ENCODE results near the gene UTP3. TPM values are rescaled to one million over a fixed set of nuclear protein-coding genes. Genes with fewer than 3 reads are reported as not detected.

The UTP3 gene
- total RNA-seq, 1 donor from 2014 or later = 28.6 TPM

DNA sequence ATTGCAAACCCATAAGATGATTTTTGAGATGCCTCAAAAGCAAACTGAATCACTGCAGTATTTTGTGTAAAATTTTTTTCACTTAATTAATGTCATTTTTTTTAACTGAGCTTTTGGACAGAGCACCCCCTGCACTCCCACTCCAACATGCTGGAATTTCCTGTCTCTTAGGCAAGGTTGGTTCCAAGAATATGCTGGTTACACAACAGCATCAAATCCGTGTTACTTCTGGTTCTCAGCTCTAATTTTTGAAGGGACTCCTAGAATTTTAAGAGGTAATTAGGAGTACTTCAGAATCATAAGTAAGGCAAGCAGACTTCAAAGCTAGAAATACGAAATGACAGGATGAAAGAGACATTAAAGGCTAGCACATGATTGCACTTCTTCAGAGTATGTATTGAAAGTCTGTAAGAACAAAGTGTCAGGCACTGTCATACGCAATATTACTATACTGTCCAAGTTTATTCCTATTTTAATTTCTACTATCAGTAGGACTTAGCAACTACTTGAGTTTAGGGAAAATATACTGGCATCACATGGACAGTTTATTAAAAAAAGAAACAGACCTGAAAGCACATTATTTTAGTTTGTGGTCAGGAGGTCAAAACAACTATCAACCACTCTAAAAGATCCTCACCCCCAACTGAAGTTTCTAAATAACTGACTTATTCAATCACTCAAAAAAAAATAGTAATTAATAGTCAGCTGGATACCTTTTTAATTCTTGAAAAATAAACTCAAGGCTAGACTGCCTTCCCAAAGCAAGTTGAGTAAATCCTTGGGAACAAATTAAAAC lies 20.4 kb upstream of the UTP3 start:
- DNase-seq (ENCODE audit: low spot score) = no peak

GRCh38 chr4:70670332-70671014 lies 17.9 kb upstream of the UTP3 start:
- no peak overlapping the region for H3K4me3 Mint-ChIP-seq (ENCODE audit: unreplicated experiment)

More for the DNA sequence above, 20.4 kb upstream of the UTP3 start:
- H3K4me3 Mint-ChIP-seq (ENCODE audit: unreplicated experiment) = no peak overlapping the region
- no peaks in the 10 kb centered on the region for H3K27me3 Mint-ChIP-seq (ENCODE audit: unreplicated experiment)
- no peaks in the 10 kb centered on the region for H3K9me3 Mint-ChIP-seq (ENCODE audit: unreplicated experiment)
- H3K27ac Mint-ChIP-seq (ENCODE audit: unreplicated experiment) = no peak overlapping the region
- H3K36me3 Mint-ChIP-seq (ENCODE audit: low read depth, unreplicated experiment) = no peaks in the 10 kb centered on the region
- TF ChIP-seq, protein P1, sequence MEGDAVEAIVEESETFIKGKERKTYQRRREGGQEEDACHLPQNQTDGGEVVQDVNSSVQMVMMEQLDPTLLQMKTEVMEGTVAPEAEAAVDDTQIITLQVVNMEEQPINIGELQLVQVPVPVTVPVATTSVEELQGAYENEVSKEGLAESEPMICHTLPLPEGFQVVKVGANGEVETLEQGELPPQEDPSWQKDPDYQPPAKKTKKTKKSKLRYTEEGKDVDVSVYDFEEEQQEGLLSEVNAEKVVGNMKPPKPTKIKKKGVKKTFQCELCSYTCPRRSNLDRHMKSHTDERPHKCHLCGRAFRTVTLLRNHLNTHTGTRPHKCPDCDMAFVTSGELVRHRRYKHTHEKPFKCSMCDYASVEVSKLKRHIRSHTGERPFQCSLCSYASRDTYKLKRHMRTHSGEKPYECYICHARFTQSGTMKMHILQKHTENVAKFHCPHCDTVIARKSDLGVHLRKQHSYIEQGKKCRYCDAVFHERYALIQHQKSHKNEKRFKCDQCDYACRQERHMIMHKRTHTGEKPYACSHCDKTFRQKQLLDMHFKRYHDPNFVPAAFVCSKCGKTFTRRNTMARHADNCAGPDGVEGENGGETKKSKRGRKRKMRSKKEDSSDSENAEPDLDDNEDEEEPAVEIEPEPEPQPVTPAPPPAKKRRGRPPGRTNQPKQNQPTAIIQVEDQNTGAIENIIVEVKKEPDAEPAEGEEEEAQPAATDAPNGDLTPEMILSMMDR (IDR thresholded peaks at IDR 0.05; ENCODE audit: unreplicated experiment) = no peak
- no peaks in the 10 kb centered on the region for H3K4me1 Mint-ChIP-seq (ENCODE audit: unreplicated experiment)

DNA sequence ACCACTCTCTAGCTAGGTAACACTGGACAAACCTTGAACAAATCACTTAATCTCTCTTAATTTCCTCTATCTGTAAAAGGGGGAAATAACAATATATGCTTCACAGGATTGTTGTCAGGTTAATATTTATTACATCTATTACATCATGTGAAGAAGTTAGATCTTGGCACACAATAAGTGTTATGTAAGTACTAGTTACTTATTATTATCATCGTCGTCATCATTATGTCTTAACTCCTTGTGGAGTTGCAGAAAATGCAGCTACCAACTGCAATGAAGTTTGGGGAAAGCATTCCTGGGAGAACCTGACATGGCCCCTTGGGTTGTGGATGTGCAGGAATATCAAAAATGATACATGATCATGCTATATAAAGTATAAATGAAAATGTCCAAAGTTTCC lies 17.2 kb upstream of the UTP3 start:
- DNase-seq (ENCODE audit: low spot score) = no peak
- Mint-ChIP-seq H3K4me1 (ENCODE audit: unreplicated experiment) (peaks cover 9% of the 10 kb centered on the region), H3K4me3 (ENCODE audit: unreplicated experiment) (no peak overlapping the region), H3K27ac (ENCODE audit: unreplicated experiment) (no peak overlapping the region), H3K9me3 (ENCODE audit: unreplicated experiment) (no peaks in the 10 kb centered on the region), H3K36me3 (ENCODE audit: low read depth, unreplicated experiment) (no peaks in the 10 kb centered on the region), H3K27me3 (ENCODE audit: unreplicated experiment) (no peaks in the 10 kb centered on the region)
- TF ChIP-seq, protein P1 (IDR thresholded peaks at IDR 0.05; ENCODE audit: unreplicated experiment) = no peak

More at GRCh38 chr4:70670332-70671014, 17.9 kb upstream of the UTP3 start:
- DNase-seq (ENCODE audit: low spot score) = no peak
- Mint-ChIP-seq H3K9me3 (ENCODE audit: unreplicated experiment) (no peaks in the 10 kb centered on the region), H3K4me1 (ENCODE audit: unreplicated experiment) (peaks cover 4% of the 10 kb centered on the region), H3K36me3 (ENCODE audit: low read depth, unreplicated experiment) (no peaks in the 10 kb centered on the region), H3K27me3 (ENCODE audit: unreplicated experiment) (no peaks in the 10 kb centered on the region), H3K27ac (ENCODE audit: unreplicated experiment) (no peak overlapping the region)
- TF ChIP-seq, protein P1 (IDR thresholded peaks at IDR 0.05; ENCODE audit: unreplicated experiment) = no peak

DNA sequence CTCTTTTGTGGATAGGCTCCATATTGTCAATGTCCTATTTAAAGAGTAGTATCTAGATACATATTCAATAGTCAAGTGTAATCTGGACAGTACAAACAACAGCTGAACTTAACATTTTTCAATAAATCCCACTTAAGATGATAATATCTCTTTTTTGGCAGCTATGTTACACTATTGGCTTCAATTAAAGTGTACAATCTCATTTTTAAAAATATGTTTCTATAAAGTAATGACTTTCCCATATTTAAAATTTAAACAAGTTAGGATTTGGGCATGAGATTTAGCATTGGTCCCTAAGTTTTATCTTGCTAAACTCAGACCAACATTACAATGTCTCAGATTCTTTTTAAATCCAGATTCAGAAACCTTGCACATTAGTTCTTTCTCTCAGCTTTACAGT lies 14.1 kb upstream of the UTP3 start:
- DNase-seq (ENCODE audit: low spot score) = no peak
- Mint-ChIP-seq H3K27me3 (ENCODE audit: unreplicated experiment) (no peaks in the 10 kb centered on the region), H3K4me3 (ENCODE audit: unreplicated experiment) (no peak overlapping the region), H3K36me3 (ENCODE audit: low read depth, unreplicated experiment) (no peaks in the 10 kb centered on the region), H3K4me1 (ENCODE audit: unreplicated experiment) (peaks cover 20% of the 10 kb centered on the region), H3K9me3 (ENCODE audit: unreplicated experiment) (no peaks in the 10 kb centered on the region), H3K27ac (ENCODE audit: unreplicated experiment) (no peak overlapping the region)
- TF ChIP-seq, protein P1 (IDR thresholded peaks at IDR 0.05; ENCODE audit: unreplicated experiment) = no peak

GRCh38 chr4:70674731-70675130 lies 13.6 kb upstream of the UTP3 start:
- no peaks in the 10 kb centered on the region for H3K27me3 Mint-ChIP-seq (ENCODE audit: unreplicated experiment)
- TF ChIP-seq, protein P1 (IDR thresholded peaks at IDR 0.05; ENCODE audit: unreplicated experiment) = no peak
- peaks cover 20% of the 10 kb centered on the region for H3K4me1 Mint-ChIP-seq (ENCODE audit: unreplicated experiment)
- no peak overlapping the region for H3K27ac Mint-ChIP-seq (ENCODE audit: unreplicated experiment)
- H3K36me3 Mint-ChIP-seq (ENCODE audit: low read depth, unreplicated experiment) = no peaks in the 10 kb centered on the region
- H3K9me3 Mint-ChIP-seq (ENCODE audit: unreplicated experiment) = no peaks in the 10 kb centered on the region
- no peak overlapping the region for H3K4me3 Mint-ChIP-seq (ENCODE audit: unreplicated experiment)
- no peak for DNase-seq (ENCODE audit: low spot score)
